IMR-90 (cell line): Measurements from ENCODE around the gene IFITM10. TPM values are rescaled to one million over a fixed set of nuclear protein-coding genes. Genes with fewer than 3 reads are reported as not detected.
A peak's percentile ranks its signal among the peaks of the same experiment; 100 is the strongest.

Source experiments
- ATAC-seq: fragments of 200-7000 bp; cut with Tn5 transposase; 2 replicates; pipeline ENCODE4 v1.9.1; 2020; ENCODE audit warnings: low read depth, mild to moderate bottlenecking, moderate library complexity
- BruUV-seq: library from RNA; stranded (reverse); fragments of 400-500 nt; replicated peaks from 2 replicates; lab custom pipeline; 2021; lab: Mats Ljungman, UMichigan
- CTCF ChIA-PET: fragments of 300-600 bp; formaldehyde crosslinking; extraction: SDS; loops from one replicate; lab custom pipeline; 2021; ENCODE audit warnings: antibody characterized with exemption; lab: Yijun Ruan, JAX
- POLR2A ChIA-PET: fragments of 300-600 bp; sonication (Branson Sonifier 250); formaldehyde crosslinking; loops from one replicate; lab custom pipeline; 2022; ENCODE audit warnings: antibody characterized with exemption; ENCODE audit not compliant: unreplicated experiment; lab: Charles Lee
- DNase-seq: peaks from one replicate; pipeline ENCODE4 v3.0.0; 2013
- H2AFZ ChIP-seq: replicated peaks from 2 replicates; pipeline ENCODE3; 2013; ENCODE audit warnings: low read length, mild to moderate bottlenecking; ENCODE audit not compliant: poor library complexity
- H2AK5ac ChIP-seq: 2 replicates; pipeline ENCODE4 v1.6.1; 2013; ENCODE audit warnings: low read depth, low read length, inconsistent platforms
- H2AK9ac ChIP-seq: replicated peaks from 2 replicates; pipeline ENCODE3; 2013; ENCODE audit warnings: mild to moderate bottlenecking, low read depth, low read length, moderate library complexity; ENCODE audit not compliant: poor library complexity
- H2BK120ac ChIP-seq: 2 replicates; pipeline ENCODE4 v1.6.1; 2013; ENCODE audit warnings: low read depth, low read length, inconsistent platforms
- H2BK15ac ChIP-seq: 3 replicates; pipeline ENCODE4 v1.6.1; 2013; ENCODE audit warnings: low read depth, low read length, inconsistent platforms
- H2BK20ac ChIP-seq: 2 replicates; pipeline ENCODE4 v1.6.1; 2013; ENCODE audit warnings: low read depth, mild to moderate bottlenecking, inconsistent platforms, low read length, moderate library complexity
- H2BK5ac ChIP-seq: 2 replicates; pipeline ENCODE4 v1.6.1; 2013; ENCODE audit warnings: mild to moderate bottlenecking, low read depth, low read length, inconsistent platforms; ENCODE audit not compliant: poor library complexity, severe bottlenecking
- H3K14ac ChIP-seq: replicated peaks from 2 replicates; pipeline ENCODE4 v1.6.1; 2013; ENCODE audit warnings: low read depth, low read length, inconsistent platforms
- H3K18ac ChIP-seq: 2 replicates; pipeline ENCODE4 v1.6.1; 2013; ENCODE audit warnings: low read depth, low read length, control low read depth
- H3K23ac ChIP-seq: 2 replicates; pipeline ENCODE4 v1.6.1; 2013; ENCODE audit warnings: low read depth, low read length, inconsistent platforms
- H3K27ac ChIP-seq: 2 replicates; pipeline ENCODE4 v1.5.1; 2013; ENCODE audit warnings: mild to moderate bottlenecking, control low read depth, low read length; ENCODE audit not compliant: insufficient read depth
- H3K27me3 ChIP-seq: 2 replicates; pipeline ENCODE4 v1.6.1; 2013; ENCODE audit warnings: low read length; ENCODE audit not compliant: control insufficient read depth, insufficient read depth
- H3K36me3 ChIP-seq: 2 replicates; pipeline ENCODE4 v1.6.1; 2013; ENCODE audit warnings: low read length, mixed read lengths; ENCODE audit not compliant: control insufficient read depth, insufficient read depth
- H3K4ac ChIP-seq: 2 replicates; pipeline ENCODE4 v1.6.1; 2013; ENCODE audit warnings: low read depth, low read length, inconsistent platforms
- H3K4me1 ChIP-seq: 2 replicates; pipeline ENCODE4 v1.6.1; 2013; ENCODE audit warnings: low read length, mixed read lengths; ENCODE audit not compliant: control insufficient read depth, insufficient read depth
- H3K4me2 ChIP-seq: 2 replicates; pipeline ENCODE4 v1.6.1; 2013; ENCODE audit warnings: low read depth, mild to moderate bottlenecking, control low read depth, low read length, moderate library complexity
- H3K4me3 ChIP-seq: 2 replicates; pipeline ENCODE4 v1.5.1; 2013; ENCODE audit warnings: low read depth, mild to moderate bottlenecking, control low read depth, low read length, moderate library complexity; ENCODE audit not compliant: insufficient read depth
- H3K56ac ChIP-seq: 2 replicates; pipeline ENCODE4 v1.6.1; 2013; ENCODE audit warnings: low read length, inconsistent platforms; ENCODE audit not compliant: insufficient read depth; ENCODE audit errors: extremely low read depth
- H3K79me1 ChIP-seq, 2 experiments: 2 replicates each; pipeline ENCODE4 v1.6.1; 2013; ENCODE audit warnings: low read length in 2 of 2, inconsistent platforms in 1 of 2, low read depth in 1 of 2
- H3K9ac ChIP-seq: 2 replicates; pipeline ENCODE4 v1.6.1; 2013; ENCODE audit warnings: low read depth, low read length, control low read depth
- H3K9me1 ChIP-seq: 2 replicates; pipeline ENCODE4 v1.6.1; 2013; ENCODE audit warnings: low read length, inconsistent platforms; ENCODE audit not compliant: insufficient read depth
- H3K9me3 ChIP-seq: 2 replicates; pipeline ENCODE4 v1.6.1; 2013; ENCODE audit warnings: low read length; ENCODE audit not compliant: control insufficient read depth, insufficient read depth
- H4K20me1 ChIP-seq: 2 replicates; pipeline ENCODE4 v1.6.1; 2013; ENCODE audit warnings: low read length, inconsistent platforms; ENCODE audit not compliant: insufficient read depth
- H4K5ac ChIP-seq: 2 replicates; pipeline ENCODE4 v1.6.1; 2013; ENCODE audit warnings: mild to moderate bottlenecking, low read depth, low read length, control low read depth
- H4K8ac ChIP-seq, 2 experiments: 2 replicates each; pipeline ENCODE4 v1.6.1; 2013; ENCODE audit warnings: low read depth in 2 of 2, low read length in 2 of 2, control low read depth in 1 of 2, inconsistent platforms in 1 of 2
- H4K91ac ChIP-seq: 2 replicates; pipeline ENCODE4 v1.6.1; 2013; ENCODE audit warnings: low read depth, low read length, inconsistent platforms; ENCODE audit not compliant: insufficient read depth
- CEBPB ChIP-seq: IDR thresholded peaks from 2 replicates; pipeline ENCODE4 v1.6.1; 2012; ENCODE audit warnings: low read depth, low read length, improper control_type of control experiment
- ELK1 ChIP-seq: fragments of 150-350 bp; IDR thresholded peaks from 2 replicates; pipeline ENCODE4 v1.6.1; 2016; ENCODE audit warnings: low read depth, mild to moderate bottlenecking, low read length, moderate library complexity, borderline replicate concordance
- FOS ChIP-seq: fragments of 150-350 bp; IDR thresholded peaks from 2 replicates; pipeline ENCODE4 v1.6.1; 2016; ENCODE audit warnings: low read depth, low read length
- MAZ ChIP-seq: IDR thresholded peaks from 2 replicates; pipeline ENCODE4 v1.6.1; 2012; ENCODE audit warnings: low read depth, mild to moderate bottlenecking, low read length, improper control_type of control experiment, moderate library complexity, borderline replicate concordance
- MXI1 ChIP-seq: IDR thresholded peaks from 2 replicates; pipeline ENCODE4 v1.6.1; 2012; ENCODE audit warnings: low read depth, mild to moderate bottlenecking, low read length, moderate library complexity, borderline replicate concordance
- POLR2A ChIP-seq: IDR thresholded peaks from 2 replicates; pipeline ENCODE4 v1.6.1; 2012; ENCODE audit warnings: mild to moderate bottlenecking, low read depth, low read length
- RAD21 ChIP-seq: IDR thresholded peaks from 2 replicates; pipeline ENCODE4 v1.6.1; 2012; ENCODE audit warnings: low read length, improper control_type of control experiment
- RCOR1 ChIP-seq: IDR thresholded peaks from 2 replicates; pipeline ENCODE4 v1.6.1; 2012; ENCODE audit warnings: mild to moderate bottlenecking, low read length, improper control_type of control experiment; ENCODE audit not compliant: insufficient replicate concordance
- USF2 ChIP-seq: fragments of 150-350 bp; IDR thresholded peaks from 2 replicates; pipeline ENCODE4 v1.6.1; 2017; ENCODE audit warnings: mild to moderate bottlenecking, antibody characterized with exemption, low read length, low read depth
- whole genome bisulfite sequencing, 2 experiments: methylation state at CpG; one replicate each; pipeline versions ENCODE4 v1.1.5 to v1.1.7; 2013; ENCODE audit warnings: missing lambda C conversion rate in 2 of 2; ENCODE audit not compliant: insufficient read length in 1 of 2; ENCODE audit errors: extremely low coverage in 2 of 2; 5-methylcytosine and 5-hydroxymethylcytosine counted together
- dilution Hi-C: fragments of 300-500 bp; cut with HindIII; formaldehyde crosslinking; loops from one replicate; pipeline ENCODE4 v1.14.3; 2018; ENCODE audit warnings: low sequenced_read_pairs; ENCODE audit not compliant: unreplicated experiment
- in situ Hi-C: fragments of 300-500 bp; cut with MboI; formaldehyde crosslinking; loops from 3 replicates; pipeline ENCODE4 v1.14.3; 2019; ENCODE audit warnings: low sequenced_read_pairs, inconsistent platforms, mixed read lengths
- intact Hi-C: fragments of 100-400 bp; cut with micrococcal nuclease; formaldehyde crosslinking; loops from 2 replicates; pipeline ENCODE4 v1.10.0; 2022
- polyA plus RNA-seq, 3 experiments: library from polyadenylated mRNA; depleted of rRNA; stranded (reverse); fragments of >200 nt; gene quantifications; 2 replicates each; pipeline ENCODE4 v1.2.3, GENCODE V29; 2012; ENCODE audit warnings: low replicate concordance in 1 of 3
- total RNA-seq: library from RNA; depleted of rRNA; stranded (reverse); fragments of >200 nt; gene quantifications from 2 replicates; pipeline ENCODE4 v1.2.3, GENCODE V29; 2012

Gene IFITM10
- total and polyA plus RNA-seq, 2 of the 4 experiments (the other 2 are of a cell fraction) = 0.15 to 0.18 TPM

- H3K27ac ChIP-seq = no peak overlapping the region
- no peak overlapping the region for H3K56ac ChIP-seq
- no peak overlapping the region for H4K5ac ChIP-seq
- no peak overlapping the region for H3K18ac ChIP-seq
- no peaks in the 10 kb centered on the region for H3K9me3 ChIP-seq
- in situ Hi-C loops (no loop called here), dilution Hi-C loops (no loop called here), intact Hi-C loops (no loop called here)
- H2BK5ac ChIP-seq = peak overlapping the region; percentile 5
- no CpG with 5 or more reads among the region's 5 CpGs for WGBS, 2 experiments
- DNase-seq (no peak), ATAC-seq (no peak)
- H3K36me3 ChIP-seq = peaks cover 38% of the 10 kb centered on the region; the same call in 1 of the 2 replicates
- BruUV-seq = no TSS peak
- no peak overlapping the region for H3K4me3 ChIP-seq
- peak overlapping the region; percentile 23; the same call in 1 of the 2 replicates for H2BK20ac ChIP-seq
- H2AFZ ChIP-seq = peak overlapping the region; percentile 48
- no peaks in the 10 kb centered on the region for H3K27me3 ChIP-seq
- H4K8ac ChIP-seq = no peak overlapping the region; a peak in 2 of 4 replicates
- H3K9me1 ChIP-seq = no peaks in the 10 kb centered on the region; the same call in 1 of the 2 replicates
- peaks cover 16% of the 10 kb centered on the region for H4K20me1 ChIP-seq
- no peak overlapping the region for H2BK120ac ChIP-seq
- H2AK5ac ChIP-seq = peak overlapping the region; percentile 50; the same call in 1 of the 2 replicates
- H3K4me1 ChIP-seq = peaks cover 23% of the 10 kb centered on the region
- peaks cover 0 to 37% of the 10 kb centered on the region in 2 experiments; a peak in 3 of 4 replicates for H3K79me1 ChIP-seq
- H3K14ac ChIP-seq = no peak overlapping the region
- no peak overlapping the region for H3K9ac ChIP-seq
- ChIA-PET CTCF (no interaction called here), POLR2A (no interaction called here)
- H3K23ac ChIP-seq = no peak overlapping the region
- TF ChIP-seq CEBPB = no peak
- no peak for TF ChIP-seq USF2
- no peak for TF ChIP-seq RCOR1
- no peak for TF ChIP-seq MXI1
- TF ChIP-seq FOS = no peak
- TF ChIP-seq RAD21 = no peak
- no peak for TF ChIP-seq ELK1
- TF ChIP-seq POLR2A = no peak
- TF ChIP-seq MAZ = no peak
- H2BK15ac ChIP-seq = 0 out of 3 replicates have a peak overlapping the region, but pooled peaks have one; percentile 71
- H3K4ac ChIP-seq = peak overlapping the region; percentile 10
- H4K91ac ChIP-seq = no peak overlapping the region
- H3K4me2 ChIP-seq = no peak overlapping the region
- peak overlapping the region; percentile 70 for H2AK9ac ChIP-seq
Observed at GRCh38 chr11:1759851-1760220, 9.4 kb upstream of the IFITM10 start.
